BLaER1 treated with 17β-estradiol and CSF1 and Interleukin-3, amounts not matched to agents 10 nM and 100 nM (cell line): ENCODE data around the gene ACLY.
A peak's percentile ranks its signal among the peaks of the same experiment; 100 is the strongest.
"Not testable (repeated sequence)": the region's sequence is repeated elsewhere in the genome, so short reads cannot be mapped to it uniquely, and the experiment has no call there.

ENCODE experiments used
- H3K27ac ChIP-seq, 11 experiments: shearing (Covaris generic); formaldehyde crosslinking; 2 replicates each; pipeline ENCODE4 v1.8.1; 2022
- H3K27me3 ChIP-seq, 11 experiments: shearing (Covaris generic); formaldehyde crosslinking; 2 replicates each; pipeline ENCODE4 v1.8.1; 2022
- H3K36me3 ChIP-seq, 11 experiments: shearing (Covaris generic); formaldehyde crosslinking; 2 replicates each; pipeline ENCODE4 v1.8.1; 2022
- H3K4me1 ChIP-seq, 10 experiments: shearing (Covaris generic); formaldehyde crosslinking; 2 replicates each; pipeline ENCODE4 v1.8.1; 2022
- H3K4me2 ChIP-seq, 11 experiments: shearing (Covaris generic); formaldehyde crosslinking; 2 replicates each; pipeline ENCODE4 v1.8.1; 2022
- H3K4me3 ChIP-seq, 10 experiments: shearing (Covaris generic); formaldehyde crosslinking; 2 replicates each; pipeline ENCODE4 v1.8.1; 2022
- H3K9ac ChIP-seq, 11 experiments: shearing (Covaris generic); formaldehyde crosslinking; 2 replicates each; pipeline ENCODE4 v1.8.1; 2022
- H3K9me3 ChIP-seq, 11 experiments: shearing (Covaris generic); formaldehyde crosslinking; replicated peaks in 1 of 11; 2 replicates each; pipeline ENCODE4 v1.8.1; 2022
- H4K20me1 ChIP-seq, 11 experiments: shearing (Covaris generic); formaldehyde crosslinking; 2 replicates each; pipeline ENCODE4 v1.8.1; 2022
- Cebpa-rat ChIP-seq, 11 experiments: shearing (Covaris generic); IDR thresholded peaks; 2 replicates each; pipeline ENCODE4 v1.8.1; 2022

Gene ACLY

DNA sequence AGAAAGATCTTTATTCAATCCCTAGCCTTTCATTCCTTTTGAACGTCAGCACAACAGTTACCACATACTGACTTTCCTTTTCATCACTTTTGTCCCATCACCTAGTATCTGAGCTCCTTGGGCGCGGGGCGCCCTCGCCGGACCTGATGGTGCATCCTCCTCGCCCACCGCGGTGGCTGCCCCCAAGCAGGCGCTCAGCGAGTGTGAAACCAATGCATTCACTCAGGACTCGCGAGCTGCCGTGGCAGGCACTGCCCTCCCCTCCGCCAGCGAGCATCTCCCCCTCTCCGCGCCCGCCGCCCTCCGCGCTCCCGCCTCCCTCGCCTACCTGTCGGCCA, 54.3 kb downstream of the ACLY start:
- H3K27me3 ChIP-seq: no peaks in the 10 kb centered on the region
- peak overlapping the region; percentile 84 to 96 (median 90) for H3K4me3 ChIP-seq
- peaks cover 28 to 33% (median 32%) of the 10 kb centered on the region in 11 experiments for H3K36me3 ChIP-seq
- no peak for TF ChIP-seq Cebpa-rat (IDR thresholded peaks at IDR 0.05)
- H4K20me1 ChIP-seq: peaks cover 38 to 55% (median 53%) of the 10 kb centered on the region in 11 experiments; a peak in 21 of 22 replicates
- no peaks in the 10 kb centered on the region for H3K9me3 ChIP-seq
- H3K9ac ChIP-seq: peak overlapping the region; percentile 86 to 96 (median 93)
- H3K4me1 ChIP-seq: peaks cover 34 to 43% (median 39%) of the 10 kb centered on the region in 10 experiments
- H3K27ac ChIP-seq: peak overlapping the region; percentile 78 to 94 (median 91)
- peak overlapping the region; percentile 82 to 99 (median 95) for H3K4me2 ChIP-seq

DNA sequence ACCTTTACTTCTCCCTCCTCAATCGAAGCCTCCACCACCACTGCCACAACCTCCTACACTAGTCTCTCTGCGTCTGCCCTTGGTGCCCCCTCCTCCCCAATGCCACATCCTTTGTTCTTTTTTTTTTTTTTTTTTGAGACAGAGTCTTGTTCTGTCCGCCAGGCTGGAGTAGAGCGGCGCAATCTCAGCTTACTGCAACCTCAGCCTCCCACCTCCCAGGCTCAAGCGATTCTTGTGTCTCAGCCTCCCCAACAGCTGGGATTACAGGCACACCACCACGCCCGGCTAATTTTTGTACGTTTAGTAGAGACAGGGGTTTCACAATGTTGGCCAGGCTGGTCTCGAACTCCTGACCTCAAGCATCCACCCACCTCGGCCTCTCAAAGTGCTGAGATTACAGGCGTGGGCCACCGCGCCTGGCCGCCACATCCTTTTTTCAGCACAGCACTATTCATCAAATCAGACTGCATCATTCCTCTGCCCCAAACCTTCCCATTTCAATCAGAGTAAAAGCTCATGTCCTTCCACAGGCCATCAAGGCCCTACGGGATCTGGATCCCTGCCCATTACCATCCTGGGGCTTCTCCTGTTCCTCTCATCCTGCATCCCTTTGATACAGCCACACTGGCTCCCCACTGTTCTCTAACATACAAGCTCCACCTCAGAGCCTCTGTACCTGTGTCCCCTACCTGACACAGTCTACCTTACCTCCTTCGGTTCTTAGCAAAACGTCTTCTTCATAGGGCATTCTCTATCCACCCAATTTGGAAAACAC, 55.5 kb downstream of the ACLY start:
- Histone ChIP-seq H3K9me3 (no peaks in the 10 kb centered on the region), H3K36me3 (peaks cover 16 to 21% (median 20%) of the 10 kb centered on the region in 11 experiments), H3K27ac (peak overlapping the region in 8 of 11 experiments; percentile 10 to 94 (median 88); a peak in 10 of 22 replicates), H3K9ac (peak overlapping the region; percentile 86 to 96 (median 93)), H4K20me1 (peaks cover 44 to 67% (median 63%) of the 10 kb centered on the region in 11 experiments; a peak in 21 of 22 replicates), H3K4me2 (peak overlapping the region; percentile 82 to 99 (median 95)), H3K27me3 (no peaks in the 10 kb centered on the region), H3K4me1 (peaks cover 34 to 43% (median 39%) of the 10 kb centered on the region in 10 experiments), H3K4me3 (peak overlapping the region; percentile 84 to 96 (median 90))
- no peak for TF ChIP-seq Cebpa-rat (IDR thresholded peaks at IDR 0.05)

DNA sequence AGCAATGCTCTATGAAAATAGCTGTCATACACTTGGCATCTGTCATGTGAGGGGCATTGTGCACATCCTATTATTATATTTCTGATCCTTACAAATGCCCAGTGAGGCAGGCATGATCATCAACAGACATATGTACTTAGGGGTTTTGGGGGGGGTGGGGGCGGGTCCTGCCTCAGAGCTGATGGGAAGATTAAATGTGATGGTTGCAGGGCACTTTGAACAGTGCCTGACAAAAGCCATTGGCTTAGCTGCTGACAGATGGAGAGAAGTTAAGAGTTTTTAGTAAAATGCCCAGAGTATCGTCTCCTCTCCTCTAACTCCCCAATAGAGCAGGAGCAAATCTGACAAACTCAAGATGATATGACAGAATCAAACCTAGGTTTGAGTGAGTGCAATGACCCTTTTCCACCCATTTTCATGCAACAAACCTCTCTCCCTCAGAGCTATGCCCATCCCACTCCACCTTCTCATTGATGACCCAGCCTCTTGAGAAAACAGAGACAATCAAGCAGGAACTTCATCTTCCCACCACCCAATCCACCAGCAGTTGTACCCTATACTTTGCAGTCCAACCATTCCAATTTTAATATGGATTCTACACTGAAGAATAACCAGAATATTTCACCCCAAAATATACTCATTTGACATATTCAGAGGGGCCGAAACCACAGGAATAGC, 58.4 kb downstream of the ACLY start:
- no peak for TF ChIP-seq Cebpa-rat (IDR thresholded peaks at IDR 0.05)
- no peak overlapping the region for H3K4me3 ChIP-seq
- peaks cover 0 to 13% (median 5%) of the 10 kb centered on the region in 11 experiments; a peak in 11 of 22 replicates for H3K36me3 ChIP-seq
- H3K4me1 ChIP-seq: peaks cover 34 to 40% (median 38%) of the 10 kb centered on the region in 10 experiments
- no peak overlapping the region for H3K27ac ChIP-seq
- H3K9ac ChIP-seq: peak overlapping the region in 3 of 11 experiments; percentile 1 to 37 (median 20); a peak in 2 of 22 replicates
- no peaks in the 10 kb centered on the region for H3K27me3 ChIP-seq
- peaks cover 44 to 96% (median 87%) of the 10 kb centered on the region in 11 experiments; a peak in 21 of 22 replicates for H4K20me1 ChIP-seq
- peak overlapping the region in 6 of 11 experiments; percentile 82 to 99 (median 96); a peak in 5 of 22 replicates for H3K4me2 ChIP-seq
- no peaks in the 10 kb centered on the region for H3K9me3 ChIP-seq

DNA sequence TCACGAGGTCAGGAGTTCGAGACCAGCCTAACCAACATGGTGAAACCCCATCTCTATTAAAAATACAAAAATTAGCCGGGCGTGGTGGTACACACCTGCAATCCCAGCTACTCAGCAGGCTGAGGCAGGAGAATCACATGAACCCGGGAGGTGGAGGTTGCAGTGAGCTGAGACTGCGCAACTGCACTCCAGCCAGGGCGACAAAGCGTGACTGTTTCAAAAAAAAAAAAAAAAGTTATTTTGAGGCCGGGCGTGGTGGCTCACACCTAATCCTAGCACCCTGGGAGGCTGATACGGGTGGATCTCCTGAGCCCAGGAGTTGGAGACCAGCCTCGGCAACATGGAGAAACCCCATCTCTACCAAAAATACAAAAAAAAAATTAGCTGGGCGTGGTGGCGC, 67.4 kb downstream of the ACLY start:
- peaks cover 3 to 98% (median 76%) of the 10 kb centered on the region in 11 experiments; a peak in 17 of 22 replicates for H4K20me1 ChIP-seq

DNA sequence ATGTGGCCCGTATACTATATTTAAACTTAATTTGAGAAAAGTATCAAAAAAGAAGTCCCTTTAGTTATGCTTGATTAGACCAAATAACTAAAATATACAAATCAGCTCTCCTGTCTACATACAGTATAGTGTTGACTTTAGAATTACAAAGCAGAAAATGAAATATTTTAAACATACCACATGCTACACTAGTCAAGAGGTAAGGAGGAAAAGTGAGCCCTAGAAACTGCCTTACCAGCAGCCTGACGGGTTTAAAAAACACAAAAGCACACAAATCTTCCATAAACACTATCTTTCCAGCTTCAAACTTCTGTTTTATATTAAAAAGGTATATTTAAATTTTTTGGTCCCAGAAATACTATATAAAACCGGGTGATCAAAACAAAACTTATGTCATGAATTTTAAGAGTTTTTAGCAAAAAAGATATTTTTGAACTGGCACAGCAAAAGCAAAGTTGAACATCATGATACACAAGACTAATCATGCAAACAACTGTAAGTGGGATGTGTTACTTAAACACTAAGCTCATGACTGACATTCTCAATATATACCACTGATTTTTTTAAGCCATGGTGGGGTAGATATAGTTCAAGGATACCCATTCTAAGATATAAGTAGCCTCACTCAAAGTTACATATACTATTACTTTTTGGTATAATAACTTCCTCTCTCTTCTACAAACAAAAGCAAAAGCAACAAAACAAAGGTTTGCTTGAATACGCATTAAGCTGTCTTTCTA, 69.3 kb downstream of the ACLY start:
- Histone ChIP-seq H3K27me3 (no peaks in the 10 kb centered on the region), H3K4me3 (no peak overlapping the region), H4K20me1 (peaks cover 3 to 78% (median 59%) of the 10 kb centered on the region in 11 experiments; a peak in 15 of 22 replicates), H3K36me3 (peaks cover 12 to 52% (median 42%) of the 10 kb centered on the region in 11 experiments), H3K4me1 (peaks cover 30 to 42% (median 36%) of the 10 kb centered on the region in 10 experiments), H3K27ac (peak overlapping the region in 6 of 11 experiments; percentile 10 to 46 (median 22); a peak in 8 of 22 replicates), H3K4me2 (peak overlapping the region in 10 of 11 experiments; percentile 25 to 67 (median 48); a peak in 17 of 22 replicates), H3K9ac (peak overlapping the region in 2 of 11 experiments; percentile 16 to 38; a peak in 3 of 22 replicates), H3K9me3 (no peaks in the 10 kb centered on the region)
- TF ChIP-seq Cebpa-rat (IDR thresholded peaks at IDR 0.05): no peak

More for the DNA sequence above, 67.4 kb downstream of the ACLY start:
- not testable (repeated sequence) for H3K27me3 ChIP-seq, H3K9me3 ChIP-seq, H3K27ac ChIP-seq, H3K4me3 ChIP-seq
- Histone ChIP-seq H3K4me1 (peaks cover 30 to 40% (median 36%) of the 10 kb centered on the region in 10 experiments), H3K9ac (0 out of 22 replicates have a peak overlapping the region, but pooled peaks of 1 of the 11 experiments have one; percentile 10), H3K36me3 (peaks cover 18 to 63% (median 53%) of the 10 kb centered on the region in 11 experiments), H3K4me2 (peak overlapping the region; percentile 25 to 67 (median 47); a peak in 20 of 22 replicates)

DNA sequence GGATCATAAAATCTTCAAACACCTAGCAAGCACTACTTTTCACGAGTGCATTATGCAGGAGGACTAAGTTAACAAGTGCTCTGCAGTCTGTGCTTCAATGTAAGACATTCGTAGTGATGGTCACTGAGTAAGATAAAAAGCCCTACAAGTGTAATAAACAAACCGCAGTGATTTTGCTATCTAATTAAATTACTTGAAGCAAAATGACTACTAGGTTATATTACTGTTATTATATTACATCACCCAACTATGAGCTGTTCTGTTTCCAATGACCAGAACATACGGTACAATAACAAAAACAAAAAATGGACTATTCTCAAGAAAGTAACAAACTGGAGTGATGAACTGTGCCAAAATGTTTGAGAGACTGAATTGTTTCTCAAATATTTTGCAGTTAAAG, 70.0 kb downstream of the ACLY start:
- H3K4me2 ChIP-seq: peak overlapping the region in 5 of 11 experiments; percentile 25 to 61 (median 47); a peak in 10 of 22 replicates

DNA sequence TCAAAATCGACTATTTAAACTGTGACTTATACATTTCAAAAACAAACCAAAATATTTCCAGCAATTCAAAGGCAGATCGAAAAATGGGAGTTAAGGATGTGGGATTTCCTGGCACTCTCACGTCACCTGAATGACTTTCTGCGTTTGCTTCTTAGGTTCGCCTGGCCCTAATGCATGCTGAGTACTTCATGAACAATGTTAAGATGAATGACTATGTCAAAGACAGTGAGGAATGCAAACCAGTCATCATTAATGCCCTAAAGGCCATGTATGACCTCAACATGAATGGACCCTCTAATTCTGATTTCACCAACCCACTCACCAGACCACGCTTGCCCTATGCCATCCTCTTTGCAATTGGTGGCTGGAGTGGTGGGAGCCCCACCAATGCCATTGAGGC, 73.8 kb downstream of the ACLY start:
- Histone ChIP-seq H3K4me2 (no peak overlapping the region), H4K20me1 (peaks cover 0 to 33% (median 14%) of the 10 kb centered on the region in 11 experiments; a peak in 11 of 22 replicates), H3K9ac (no peak overlapping the region), H3K9me3 (no peaks in the 10 kb centered on the region), H3K4me1 (peaks cover 8 to 16% (median 12%) of the 10 kb centered on the region in 10 experiments; a peak in 19 of 20 replicates), H3K4me3 (no peak overlapping the region), H3K27me3 (no peaks in the 10 kb centered on the region), H3K36me3 (peaks cover 0 to 16% (median 11%) of the 10 kb centered on the region in 11 experiments; a peak in 18 of 22 replicates), H3K27ac (no peak overlapping the region)
- TF ChIP-seq Cebpa-rat (IDR thresholded peaks at IDR 0.05): no peak

More for the DNA sequence above, 70.0 kb downstream of the ACLY start:
- Histone ChIP-seq H3K27ac (peak overlapping the region in 4 of 11 experiments; percentile 16 to 46 (median 21); a peak in 4 of 22 replicates), H3K4me1 (peaks cover 30 to 42% (median 36%) of the 10 kb centered on the region in 10 experiments), H3K4me3 (no peak overlapping the region), H3K36me3 (peaks cover 6 to 46% (median 36%) of the 10 kb centered on the region in 11 experiments), H4K20me1 (peaks cover 3 to 72% (median 52%) of the 10 kb centered on the region in 11 experiments; a peak in 15 of 22 replicates), H3K9me3 (no peaks in the 10 kb centered on the region), H3K9ac (peak overlapping the region in 1 of 11 experiments; percentile 38; a peak in 1 of 22 replicates), H3K27me3 (no peaks in the 10 kb centered on the region)
- TF ChIP-seq Cebpa-rat (IDR thresholded peaks at IDR 0.05): no peak

DNA sequence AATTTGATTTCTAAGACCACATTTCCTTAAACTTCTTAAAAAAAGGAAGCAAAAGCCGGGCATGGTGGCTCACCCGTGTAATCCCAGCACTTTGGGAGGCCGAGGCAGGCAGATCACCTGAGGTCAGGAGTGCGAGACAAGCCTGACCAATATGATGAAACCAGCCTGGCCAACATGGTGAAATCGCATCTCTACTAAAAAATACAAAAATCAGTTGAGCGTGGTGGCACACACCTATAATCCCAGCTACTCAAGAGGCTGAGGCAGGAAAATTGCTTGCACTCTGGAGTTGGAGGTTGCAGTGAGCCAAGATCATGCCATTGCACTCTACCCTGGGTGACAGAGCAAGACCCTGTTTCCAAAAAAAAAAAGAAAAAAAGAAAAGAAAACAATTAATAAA, 78.0 kb downstream of the ACLY start:
- not testable (repeated sequence) for H3K27me3 ChIP-seq, H4K20me1 ChIP-seq, H3K36me3 ChIP-seq, H3K27ac ChIP-seq, H3K4me3 ChIP-seq, H3K9me3 ChIP-seq, H3K9ac ChIP-seq, H3K4me1 ChIP-seq
- H3K4me2 ChIP-seq: peak overlapping the region in 2 of 11 experiments; percentile 6 to 11; a peak in 2 of 22 replicates

DNA sequence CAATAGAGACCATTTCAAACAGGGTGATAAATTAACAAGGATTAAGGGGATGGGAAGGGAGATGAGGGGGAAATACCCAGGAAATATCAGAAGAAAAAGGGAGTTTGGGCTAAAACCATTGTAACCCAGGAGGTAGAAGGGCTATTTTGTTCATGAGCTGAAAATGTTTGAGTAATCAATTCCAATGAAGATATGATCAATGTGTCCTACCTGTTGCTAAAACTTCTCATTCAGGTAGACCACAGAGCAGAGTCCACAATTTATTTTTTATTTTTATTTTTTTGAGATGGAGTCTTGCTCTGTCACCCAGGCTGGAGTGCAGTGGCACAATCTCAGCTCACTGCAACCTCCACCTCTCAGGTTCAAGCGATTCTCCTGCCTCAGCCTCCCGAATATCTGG, 79.3 kb downstream of the ACLY start:
- not testable (repeated sequence) for H3K4me3 ChIP-seq, H3K4me2 ChIP-seq, H3K36me3 ChIP-seq, H4K20me1 ChIP-seq, H3K27ac ChIP-seq, H3K9ac ChIP-seq, H3K27me3 ChIP-seq, H3K9me3 ChIP-seq
- peaks cover 9 to 18% (median 16%) of the 10 kb centered on the region in 10 experiments for H3K4me1 ChIP-seq
